IMR-90 (cell line): ENCODE measurements around the gene PACC1. TPM values are rescaled to one million over a fixed set of nuclear protein-coding genes. Genes with fewer than 3 reads are reported as not detected.

ENCODE experiments used
- ATAC-seq: fragments of 200-7000 bp; cut with Tn5 transposase; 2 replicates; pipeline ENCODE4 v1.9.1; 2020; ENCODE audit warnings: low read depth, mild to moderate bottlenecking, moderate library complexity
- BruUV-seq: library from RNA; stranded (reverse); fragments of 400-500 nt; replicated peaks from 2 replicates; lab custom pipeline; 2021; lab: Mats Ljungman, UMichigan
- CTCF ChIA-PET: fragments of 300-600 bp; formaldehyde crosslinking; extraction: SDS; loops from one replicate; lab custom pipeline; 2021; ENCODE audit warnings: antibody characterized with exemption; lab: Yijun Ruan, JAX
- POLR2A ChIA-PET: fragments of 300-600 bp; sonication (Branson Sonifier 250); formaldehyde crosslinking; loops from one replicate; lab custom pipeline; 2022; ENCODE audit warnings: antibody characterized with exemption; ENCODE audit not compliant: unreplicated experiment; lab: Charles Lee
- DNase-seq: peaks from one replicate; pipeline ENCODE4 v3.0.0; 2013
- H2AFZ ChIP-seq: replicated peaks from 2 replicates; pipeline ENCODE3; 2013; ENCODE audit warnings: low read length, mild to moderate bottlenecking; ENCODE audit not compliant: poor library complexity
- H2AK5ac ChIP-seq: 2 replicates; pipeline ENCODE4 v1.6.1; 2013; ENCODE audit warnings: low read depth, low read length, inconsistent platforms
- H2AK9ac ChIP-seq: replicated peaks from 2 replicates; pipeline ENCODE3; 2013; ENCODE audit warnings: mild to moderate bottlenecking, low read depth, low read length, moderate library complexity; ENCODE audit not compliant: poor library complexity
- H2BK120ac ChIP-seq: 2 replicates; pipeline ENCODE4 v1.6.1; 2013; ENCODE audit warnings: low read depth, low read length, inconsistent platforms
- H2BK15ac ChIP-seq: 3 replicates; pipeline ENCODE4 v1.6.1; 2013; ENCODE audit warnings: low read depth, low read length, inconsistent platforms
- H2BK20ac ChIP-seq: 2 replicates; pipeline ENCODE4 v1.6.1; 2013; ENCODE audit warnings: low read depth, mild to moderate bottlenecking, inconsistent platforms, low read length, moderate library complexity
- H2BK5ac ChIP-seq: 2 replicates; pipeline ENCODE4 v1.6.1; 2013; ENCODE audit warnings: mild to moderate bottlenecking, low read depth, low read length, inconsistent platforms; ENCODE audit not compliant: poor library complexity, severe bottlenecking
- H3K14ac ChIP-seq: replicated peaks from 2 replicates; pipeline ENCODE4 v1.6.1; 2013; ENCODE audit warnings: low read depth, low read length, inconsistent platforms
- H3K18ac ChIP-seq: 2 replicates; pipeline ENCODE4 v1.6.1; 2013; ENCODE audit warnings: low read depth, low read length, control low read depth
- H3K23ac ChIP-seq: 2 replicates; pipeline ENCODE4 v1.6.1; 2013; ENCODE audit warnings: low read depth, low read length, inconsistent platforms
- H3K27ac ChIP-seq: 2 replicates; pipeline ENCODE4 v1.5.1; 2013; ENCODE audit warnings: mild to moderate bottlenecking, control low read depth, low read length; ENCODE audit not compliant: insufficient read depth
- H3K27me3 ChIP-seq: 2 replicates; pipeline ENCODE4 v1.6.1; 2013; ENCODE audit warnings: low read length; ENCODE audit not compliant: control insufficient read depth, insufficient read depth
- H3K36me3 ChIP-seq: 2 replicates; pipeline ENCODE4 v1.6.1; 2013; ENCODE audit warnings: low read length, mixed read lengths; ENCODE audit not compliant: control insufficient read depth, insufficient read depth
- H3K4ac ChIP-seq: 2 replicates; pipeline ENCODE4 v1.6.1; 2013; ENCODE audit warnings: low read depth, low read length, inconsistent platforms
- H3K4me1 ChIP-seq: 2 replicates; pipeline ENCODE4 v1.6.1; 2013; ENCODE audit warnings: low read length, mixed read lengths; ENCODE audit not compliant: control insufficient read depth, insufficient read depth
- H3K4me2 ChIP-seq: 2 replicates; pipeline ENCODE4 v1.6.1; 2013; ENCODE audit warnings: low read depth, mild to moderate bottlenecking, control low read depth, low read length, moderate library complexity
- H3K4me3 ChIP-seq: 2 replicates; pipeline ENCODE4 v1.5.1; 2013; ENCODE audit warnings: low read depth, mild to moderate bottlenecking, control low read depth, low read length, moderate library complexity; ENCODE audit not compliant: insufficient read depth
- H3K56ac ChIP-seq: 2 replicates; pipeline ENCODE4 v1.6.1; 2013; ENCODE audit warnings: low read length, inconsistent platforms; ENCODE audit not compliant: insufficient read depth; ENCODE audit errors: extremely low read depth
- H3K79me1 ChIP-seq, 2 experiments: 2 replicates each; pipeline ENCODE4 v1.6.1; 2013; ENCODE audit warnings: low read length in 2 of 2, inconsistent platforms in 1 of 2, low read depth in 1 of 2
- H3K9ac ChIP-seq: 2 replicates; pipeline ENCODE4 v1.6.1; 2013; ENCODE audit warnings: low read depth, low read length, control low read depth
- H3K9me1 ChIP-seq: 2 replicates; pipeline ENCODE4 v1.6.1; 2013; ENCODE audit warnings: low read length, inconsistent platforms; ENCODE audit not compliant: insufficient read depth
- H3K9me3 ChIP-seq: 2 replicates; pipeline ENCODE4 v1.6.1; 2013; ENCODE audit warnings: low read length; ENCODE audit not compliant: control insufficient read depth, insufficient read depth
- H4K20me1 ChIP-seq: 2 replicates; pipeline ENCODE4 v1.6.1; 2013; ENCODE audit warnings: low read length, inconsistent platforms; ENCODE audit not compliant: insufficient read depth
- H4K5ac ChIP-seq: 2 replicates; pipeline ENCODE4 v1.6.1; 2013; ENCODE audit warnings: mild to moderate bottlenecking, low read depth, low read length, control low read depth
- H4K8ac ChIP-seq, 2 experiments: 2 replicates each; pipeline ENCODE4 v1.6.1; 2013; ENCODE audit warnings: low read depth in 2 of 2, low read length in 2 of 2, control low read depth in 1 of 2, inconsistent platforms in 1 of 2
- H4K91ac ChIP-seq: 2 replicates; pipeline ENCODE4 v1.6.1; 2013; ENCODE audit warnings: low read depth, low read length, inconsistent platforms; ENCODE audit not compliant: insufficient read depth
- FOS ChIP-seq: fragments of 150-350 bp; IDR thresholded peaks from 2 replicates; pipeline ENCODE4 v1.6.1; 2016; ENCODE audit warnings: low read depth, low read length
- MAFK ChIP-seq: IDR thresholded peaks from 2 replicates; pipeline ENCODE4 v1.6.1; 2012; ENCODE audit warnings: low read depth, low read length, improper control_type of control experiment
- MAZ ChIP-seq: IDR thresholded peaks from 2 replicates; pipeline ENCODE4 v1.6.1; 2012; ENCODE audit warnings: low read depth, mild to moderate bottlenecking, low read length, improper control_type of control experiment, moderate library complexity, borderline replicate concordance
- MXI1 ChIP-seq: IDR thresholded peaks from 2 replicates; pipeline ENCODE4 v1.6.1; 2012; ENCODE audit warnings: low read depth, mild to moderate bottlenecking, low read length, moderate library complexity, borderline replicate concordance
- RCOR1 ChIP-seq: IDR thresholded peaks from 2 replicates; pipeline ENCODE4 v1.6.1; 2012; ENCODE audit warnings: mild to moderate bottlenecking, low read length, improper control_type of control experiment; ENCODE audit not compliant: insufficient replicate concordance
- WGBS, 2 experiments: methylation state at CpG; one replicate each; pipeline versions ENCODE4 v1.1.5 to v1.1.7; 2013; ENCODE audit warnings: missing lambda C conversion rate in 2 of 2; ENCODE audit not compliant: insufficient read length in 1 of 2; ENCODE audit errors: extremely low coverage in 2 of 2; 5-methylcytosine and 5-hydroxymethylcytosine counted together
- dilution Hi-C: fragments of 300-500 bp; cut with HindIII; formaldehyde crosslinking; loops from one replicate; pipeline ENCODE4 v1.14.3; 2018; ENCODE audit warnings: low sequenced_read_pairs; ENCODE audit not compliant: unreplicated experiment
- in situ Hi-C: fragments of 300-500 bp; cut with MboI; formaldehyde crosslinking; loops from 3 replicates; pipeline ENCODE4 v1.14.3; 2019; ENCODE audit warnings: low sequenced_read_pairs, inconsistent platforms, mixed read lengths
- intact Hi-C: fragments of 100-400 bp; cut with micrococcal nuclease; formaldehyde crosslinking; loops from 2 replicates; pipeline ENCODE4 v1.10.0; 2022
- polyA plus RNA-seq, 3 experiments: library from polyadenylated mRNA; depleted of rRNA; stranded (reverse); fragments of >200 nt; gene quantifications; 2 replicates each; pipeline ENCODE4 v1.2.3, GENCODE V29; 2012; ENCODE audit warnings: low replicate concordance in 1 of 3
- total RNA-seq: library from RNA; depleted of rRNA; stranded (reverse); fragments of >200 nt; gene quantifications from 2 replicates; pipeline ENCODE4 v1.2.3, GENCODE V29; 2012

Gene PACC1
- total and polyA plus RNA-seq, 2 of the 4 experiments (the other 2 are of a cell fraction) = 8.6 to 13.4 TPM

DNA sequence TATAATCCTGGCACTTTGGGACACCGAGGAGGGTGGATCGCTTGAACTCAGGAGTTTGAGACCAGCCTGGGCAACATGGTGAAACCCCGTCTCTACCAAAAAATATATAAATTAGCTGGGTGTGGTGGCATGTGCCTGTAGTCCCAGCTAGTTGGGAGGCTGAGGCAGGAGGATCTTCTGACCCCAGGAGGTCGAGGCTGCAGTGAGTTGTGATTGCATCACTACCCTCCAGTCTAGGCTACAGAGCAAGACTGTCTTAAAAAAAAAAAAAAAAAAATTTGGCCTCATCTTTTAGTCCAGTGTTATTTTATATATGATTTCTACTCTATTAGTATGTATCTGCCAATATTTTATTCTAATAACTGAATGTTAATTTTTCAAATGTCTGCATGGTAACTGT lies 69.8 kb downstream of the PACC1 start:
- H3K56ac ChIP-seq = no peak overlapping the region
- H2AK9ac ChIP-seq = no peak overlapping the region
- H4K91ac ChIP-seq = no peak overlapping the region
- no peak for DNase-seq
- no peak overlapping the region for H3K9ac ChIP-seq
- no peak overlapping the region for H3K4ac ChIP-seq
- no peaks in the 10 kb centered on the region for H3K9me1 ChIP-seq
- in situ Hi-C loops = no loop called here
- intact Hi-C loops = no loop called here
- no peak for TF ChIP-seq MAFK
- TF ChIP-seq FOS = no peak
- TF ChIP-seq MAZ = no peak
- TF ChIP-seq MXI1 = no peak
- TF ChIP-seq RCOR1 = no peak
- POLR2A ChIA-PET = no interaction called here
- H3K4me3 ChIP-seq = no peak overlapping the region
- CTCF ChIA-PET = interaction anchor here (0.9 to 1.4 kb wide), 3 partner anchors 23 to 111 kb away, joined by 3 to 5 read pairs (median 3); no protein-coding TSS in a partner anchor
- no peak overlapping the region for H4K5ac ChIP-seq
- H3K27me3 ChIP-seq = no peaks in the 10 kb centered on the region
- H2AK5ac ChIP-seq = no peak overlapping the region
- H4K20me1 ChIP-seq = no peaks in the 10 kb centered on the region
- no CpG with 5 or more reads among the region's 4 CpGs for WGBS, 2 experiments
- no peak overlapping the region for H2BK20ac ChIP-seq
- no peak overlapping the region for H2BK5ac ChIP-seq
- H3K9me3 ChIP-seq = no peaks in the 10 kb centered on the region
- H3K4me1 ChIP-seq = no peaks in the 10 kb centered on the region
- H3K4me2 ChIP-seq = no peak overlapping the region
- no peak overlapping the region for H3K23ac ChIP-seq
- H3K36me3 ChIP-seq = peaks cover 13% of the 10 kb centered on the region
- H3K79me1 ChIP-seq = no peaks in the 10 kb centered on the region
- H3K18ac ChIP-seq = no peak overlapping the region
- H4K8ac ChIP-seq = no peak overlapping the region
- no peak overlapping the region for H2AFZ ChIP-seq
- no peak overlapping the region for H2BK15ac ChIP-seq
- no peak for ATAC-seq
- no peak overlapping the region for H3K27ac ChIP-seq
- no TSS peak for BruUV-seq
- dilution Hi-C loops = no loop called here
- H3K14ac ChIP-seq = no peak overlapping the region
- H2BK120ac ChIP-seq = no peak overlapping the region
